H1 (cell line): ENCODE measurements around the gene ADM5. TPM values are rescaled to one million over a fixed set of nuclear protein-coding genes. Genes with fewer than 3 reads are reported as not detected.
A peak's percentile ranks its signal among the peaks of the same experiment; 100 is the strongest.

Experiments
- CTCF ChIA-PET: fragments of 300-600 bp; sonication (Branson Sonifier 250); formaldehyde crosslinking; loops from one replicate; lab custom pipeline; 2021; ENCODE audit not compliant: partially characterized antibody; lab: Charles Lee
- POLR2A ChIA-PET: fragments of 300-600 bp; sonication (Branson Sonifier 250); formaldehyde crosslinking; loops from one replicate; lab custom pipeline; 2021; ENCODE audit warnings: inconsistent platforms; ENCODE audit not compliant: partially characterized antibody; lab: Charles Lee
- DNase-seq, 2 experiments: peaks; one replicate each; pipeline versions ENCODE4 v3.0.0 to v3.0.0-alpha.2; 2010 to 2022; ENCODE audit warnings: low spot score in 2 of 2, low read depth in 1 of 2, mixed read lengths in 1 of 2
- FAIRE-seq: peaks from 2 replicates; lab custom pipeline; 2011; peaks lifted over from hg19 to GRCh38; lab: Jason Lieb, UNC
- H2AFZ ChIP-seq: 2 replicates; pipeline ENCODE4 v1.8.1; 2012; ENCODE audit warnings: low read length, inconsistent platforms
- H2AK5ac ChIP-seq: 2 replicates; pipeline ENCODE4 v1.6.1; 2013; ENCODE audit warnings: low read depth, low read length
- H2BK120ac ChIP-seq: replicated peaks from 2 replicates; pipeline ENCODE3; 2013; ENCODE audit warnings: low read depth, low read length, inconsistent platforms
- H2BK12ac ChIP-seq: 2 replicates; pipeline ENCODE4 v1.6.1; 2013; ENCODE audit warnings: low read depth, low read length
- H2BK15ac ChIP-seq: 2 replicates; pipeline ENCODE4 v1.6.1; 2013; ENCODE audit warnings: low read length
- H2BK20ac ChIP-seq: 2 replicates; pipeline ENCODE4 v1.6.1; 2013; ENCODE audit warnings: low read length
- H2BK5ac ChIP-seq: 2 replicates; pipeline ENCODE4 v1.6.1; 2013; ENCODE audit warnings: low read depth, low read length
- H3K14ac ChIP-seq: 2 replicates; pipeline ENCODE4 v1.6.1; 2013; ENCODE audit warnings: inconsistent platforms; ENCODE audit not compliant: insufficient read length
- H3K18ac ChIP-seq: 2 replicates; pipeline ENCODE4 v1.6.1; 2013; ENCODE audit warnings: low read length; ENCODE audit errors: extremely low read depth
- H3K23ac ChIP-seq: 2 replicates; pipeline ENCODE4 v1.6.1; 2013; ENCODE audit warnings: inconsistent platforms; ENCODE audit not compliant: insufficient read length
- H3K23me2 ChIP-seq: 2 replicates; pipeline ENCODE4 v1.6.1; 2013; ENCODE audit warnings: low read depth, low read length
- H3K27ac ChIP-seq: 2 replicates; pipeline ENCODE4 v1.6.1; 2011; ENCODE audit warnings: low read depth, low read length, inconsistent platforms
- H3K27me3 ChIP-seq, 4 experiments: replicated peaks in 1 of 4; 1 replicate in 1 of 4; 2 replicates in 3 of 4; pipeline versions ENCODE4 v1.6.1 to v1.8.1; 2011 to 2013; ENCODE audit warnings: low read length in 3 of 4, mild to moderate bottlenecking in 3 of 4, inconsistent platforms in 2 of 4, mixed read lengths in 2 of 4, moderate library complexity in 1 of 4; ENCODE audit not compliant: control insufficient read depth in 3 of 4, insufficient read depth in 3 of 4; ENCODE audit errors: extremely low read depth in 1 of 4
- H3K36me3 ChIP-seq, 4 experiments: 2 replicates each; pipeline versions ENCODE4 v1.6.1 to v1.8.1; 2011 to 2013; ENCODE audit warnings: mild to moderate bottlenecking in 4 of 4, low read length in 3 of 4, moderate library complexity in 2 of 4, control low read depth in 1 of 4, inconsistent platforms in 1 of 4; ENCODE audit not compliant: insufficient read depth in 4 of 4, control insufficient read depth in 2 of 4
- H3K4ac ChIP-seq: replicated peaks from 2 replicates; pipeline ENCODE3; 2013; ENCODE audit warnings: low read length, low read depth, mixed read lengths, inconsistent platforms; ENCODE audit not compliant: insufficient read length
- H3K4me1 ChIP-seq, 4 experiments: replicated peaks in 1 of 4; 1 replicate in 1 of 4; 2 replicates in 3 of 4; pipeline versions ENCODE4 v1.6.1 to v1.8.1; 2011 to 2013; ENCODE audit warnings: low read length in 3 of 4, inconsistent platforms in 2 of 4, mixed read lengths in 1 of 4; ENCODE audit not compliant: insufficient read depth in 4 of 4, control insufficient read depth in 3 of 4
- H3K4me2 ChIP-seq, 2 experiments: 2 replicates each; pipeline versions ENCODE4 v1.6.1 to v1.8.1; 2011 to 2013; ENCODE audit warnings: low read depth in 2 of 2, low read length in 2 of 2, control low read depth in 1 of 2, inconsistent platforms in 1 of 2, mild to moderate bottlenecking in 1 of 2; ENCODE audit not compliant: insufficient read depth in 1 of 2
- H3K4me3 ChIP-seq, 4 experiments: fragments of 200-600, 300-600 bp in 1 of 4; sonication (generic), shearing (Covaris generic), sonication (Bioruptor Twin) in 1 of 4; 2 replicates each; pipeline versions ENCODE4 v1.5.1 to v1.8.1; 2011 to 2016; ENCODE audit warnings: low read length in 4 of 4, low read depth in 3 of 4, control low read depth in 2 of 4, inconsistent platforms in 2 of 4, mild to moderate bottlenecking in 2 of 4, mixed read lengths in 1 of 4, moderate library complexity in 1 of 4; ENCODE audit not compliant: insufficient read depth in 2 of 4; ENCODE audit errors: extremely low read depth in 1 of 4
- H3K56ac ChIP-seq: replicated peaks from 2 replicates; pipeline ENCODE3; 2013; ENCODE audit warnings: low read depth, mild to moderate bottlenecking, mixed read lengths, low read length, inconsistent platforms; ENCODE audit not compliant: insufficient read length
- H3K79me1 ChIP-seq: 2 replicates; pipeline ENCODE4 v1.6.1; 2013; ENCODE audit warnings: low read depth, low read length, control low read depth
- H3K79me2 ChIP-seq, 2 experiments: 2 replicates each; pipeline versions ENCODE4 v1.6.1 to v1.8.1; 2012 to 2013; ENCODE audit warnings: low read length in 2 of 2, mild to moderate bottlenecking in 2 of 2, inconsistent platforms in 1 of 2; ENCODE audit not compliant: insufficient read depth in 2 of 2, control insufficient read depth in 1 of 2
- H3K9ac ChIP-seq, 4 experiments: replicated peaks in 1 of 4; 1 replicate in 1 of 4; 2 replicates in 3 of 4; pipeline versions ENCODE4 v1.6.1 to v1.8.1; 2011 to 2013; ENCODE audit warnings: low read depth in 3 of 4, low read length in 3 of 4, control low read depth in 2 of 4, mild to moderate bottlenecking in 2 of 4, moderate library complexity in 2 of 4, inconsistent platforms in 1 of 4; ENCODE audit errors: extremely low read depth in 1 of 4
- H3K9me3 ChIP-seq, 2 experiments: 2 replicates each; pipeline versions ENCODE4 v1.6.1 to v1.8.1; 2012 to 2013; ENCODE audit warnings: mild to moderate bottlenecking in 2 of 2, moderate library complexity in 2 of 2, control low read depth in 1 of 2, inconsistent platforms in 1 of 2, low read depth in 1 of 2, low read length in 1 of 2, mixed read lengths in 1 of 2; ENCODE audit not compliant: insufficient read depth in 2 of 2
- H4K20me1 ChIP-seq, 2 experiments: replicated peaks in 1 of 2; 2 replicates each; pipeline versions ENCODE3 to v1.8.1; 2011 to 2013; ENCODE audit warnings: inconsistent platforms in 2 of 2, low read length in 2 of 2, mild to moderate bottlenecking in 1 of 2; ENCODE audit not compliant: insufficient read depth in 2 of 2, control insufficient read depth in 1 of 2
- H4K5ac ChIP-seq: 2 replicates; pipeline ENCODE4 v1.6.1; 2013; ENCODE audit warnings: low read length, low read depth, mixed read lengths, inconsistent platforms; ENCODE audit not compliant: insufficient read length
- H4K8ac ChIP-seq: 2 replicates; pipeline ENCODE4 v1.8.0; 2013; ENCODE audit warnings: mild to moderate bottlenecking, moderate library complexity, low read length, inconsistent platforms; ENCODE audit not compliant: insufficient read depth; ENCODE audit errors: extremely low read depth
- H4K91ac ChIP-seq: replicated peaks from 2 replicates; pipeline ENCODE3; 2013; ENCODE audit warnings: low read length, mixed read lengths, inconsistent platforms; ENCODE audit not compliant: insufficient read length
- ASH2L ChIP-seq: fragments of 200-600, 300-600 bp; sonication (generic); IDR thresholded peaks from one replicate; pipeline ENCODE4 v1.7.1; 2017; ENCODE audit warnings: low read length
- CHD2 ChIP-seq: IDR thresholded peaks from 2 replicates; pipeline ENCODE4 v1.6.1; 2012; ENCODE audit warnings: low read length, improper control_type of control experiment
- CREB1 ChIP-seq: IDR thresholded peaks from 2 replicates; pipeline ENCODE4 v1.6.1; 2012; ENCODE audit warnings: inconsistent platforms
- POU5F1 ChIP-seq: IDR thresholded peaks from 2 replicates; pipeline ENCODE4 v1.6.1; 2011; ENCODE audit warnings: low read depth, mild to moderate bottlenecking, low read length, moderate library complexity
- WGBS, 2 experiments: shearing (Covaris generic) in 1 of 2; methylation state at CpG; one replicate each; pipeline versions ENCODE4 v1.1.6 to v1.1.7; 2013 to 2015; ENCODE audit warnings: low lambda C conversion rate in 2 of 2, mixed read lengths in 2 of 2, inconsistent platforms in 1 of 2, low coverage in 1 of 2, missing lambda C conversion rate in 1 of 2; ENCODE audit not compliant: insufficient replicate concordance in 2 of 2, insufficient coverage in 1 of 2, insufficient read length in 1 of 2; ENCODE audit errors: extremely low coverage in 1 of 2, missing lambda C conversion rate in 1 of 2; 5-methylcytosine and 5-hydroxymethylcytosine counted together
- polyA plus RNA-seq, 7 experiments: library from polyadenylated mRNA; depleted of rRNA in 3 of 7; stranded (reverse) in 5 of 7; unstranded in 2 of 7; fragments of >200 nt in 5 of 7; fragments of 200-250 nt in 2 of 7; gene quantifications; 1 replicate in 5 of 7; 2 replicates in 1 of 7; 4 replicates in 1 of 7; pipeline versions ENCODE4 v1.2.1 to v1.2.3, GENCODE V29; 2011 to 2013; ENCODE audit warnings: missing spikeins in 2 of 7, mixed read lengths in 2 of 7
- total RNA-seq: library from RNA; stranded (reverse); fragmentation: NEBNext Ultra II Directional; extraction: Animal tissue kit (Norgen Biotek cat#: 25700); gene quantifications from 2 replicates; pipeline ENCODE4 v1.2.1, GENCODE V29; 2021
- TF ChIP-seq, protein P1 (sequence below): IDR thresholded peaks from 2 replicates; pipeline ENCODE4 v1.6.1; 2011; ENCODE audit warnings: low read depth, mild to moderate bottlenecking, low read length; ENCODE audit not compliant: insufficient read depth
- TF ChIP-seq, protein P2 (sequence below): IDR thresholded peaks from 2 replicates; pipeline ENCODE4 v1.6.1; 2012; ENCODE audit warnings: low read length, inconsistent platforms

Gene ADM5
- total and polyA plus RNA-seq, 2 of the 8 experiments (the other 6 are each of a cell fraction or from before 2014, with no cell fraction given), result 2.5 to 2.6 TPM

DNA sequence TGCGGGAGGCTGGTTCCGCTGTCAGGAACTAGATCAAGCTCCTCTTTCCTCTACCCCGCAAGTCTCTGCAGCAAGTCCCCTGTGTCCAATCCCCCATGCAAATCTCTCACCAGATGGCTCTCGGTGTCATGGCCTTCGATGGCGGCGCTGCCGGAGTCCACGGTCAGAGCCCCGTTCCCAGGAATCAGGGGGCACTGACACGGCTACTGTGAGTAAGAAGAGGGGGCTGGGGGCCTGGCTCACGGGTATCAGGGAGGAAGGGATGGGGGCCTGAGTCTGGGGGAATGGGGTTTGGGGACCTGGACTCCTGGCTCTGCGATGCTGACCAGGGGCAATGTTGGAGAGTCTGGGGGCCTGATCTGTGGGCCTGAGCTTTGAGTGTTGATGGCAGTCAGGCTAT, 43.4 kb upstream of the ADM5 start:
- Histone ChIP-seq H2BK20ac (no peak overlapping the region), H3K9ac (no peak overlapping the region), H4K8ac (no peak overlapping the region), H3K23me2 (peaks cover 2% of the 10 kb centered on the region; the same call in 1 of the 2 replicates), H3K79me2 (peaks cover 10 to 32% of the 10 kb centered on the region in 2 experiments), H3K79me1 (peaks cover 22% of the 10 kb centered on the region), H2BK15ac (no peak overlapping the region), H3K18ac (no peak overlapping the region), H3K4ac (no peak overlapping the region), H3K4me2 (no peak overlapping the region), H2BK12ac (no peak overlapping the region), H2AK5ac (no peak overlapping the region), H3K9me3 (no peaks in the 10 kb centered on the region), H4K5ac (no peak overlapping the region), H3K36me3 (peaks cover 6 to 29% (median 16%) of the 10 kb centered on the region in 4 experiments; a peak in 6 of 8 replicates), H3K14ac (no peak overlapping the region), H4K20me1 (peaks cover 7 to 21% of the 10 kb centered on the region in 2 experiments), H2BK120ac (no peak overlapping the region), H3K4me1 (peaks cover 2 to 9% (median 5%) of the 10 kb centered on the region in 4 experiments; a peak in 6 of 7 replicates)
- ChIA-PET CTCF (interaction anchor here (1.7 kb wide), 1 partner anchor 26 kb away, joined by 8 read pairs; no protein-coding TSS in a partner anchor), POLR2A (interaction anchor here (1.0 to 50.7 kb wide), 8 partner anchors 10 to 45 kb away, joined by 3 to 840 read pairs (median 12); partner anchors contain the start of genes BCL2L12, CPT1C, IRF3 and PRMT1)
- no peak for FAIRE-seq
- WGBS, 2 experiments, result 98% methylated on average over 13 of the region's 13 CpGs; no CpG with 5 or more reads in 1 of the 2 experiments
- TF ChIP-seq CHD2 (no peak), ASH2L (no peak), CREB1 (no peak), POU5F1 (no peak)
- TF ChIP-seq, protein P1, sequence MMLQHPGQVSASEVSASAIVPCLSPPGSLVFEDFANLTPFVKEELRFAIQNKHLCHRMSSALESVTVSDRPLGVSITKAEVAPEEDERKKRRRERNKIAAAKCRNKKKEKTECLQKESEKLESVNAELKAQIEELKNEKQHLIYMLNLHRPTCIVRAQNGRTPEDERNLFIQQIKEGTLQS, result no peak
- TF ChIP-seq, protein P2, sequence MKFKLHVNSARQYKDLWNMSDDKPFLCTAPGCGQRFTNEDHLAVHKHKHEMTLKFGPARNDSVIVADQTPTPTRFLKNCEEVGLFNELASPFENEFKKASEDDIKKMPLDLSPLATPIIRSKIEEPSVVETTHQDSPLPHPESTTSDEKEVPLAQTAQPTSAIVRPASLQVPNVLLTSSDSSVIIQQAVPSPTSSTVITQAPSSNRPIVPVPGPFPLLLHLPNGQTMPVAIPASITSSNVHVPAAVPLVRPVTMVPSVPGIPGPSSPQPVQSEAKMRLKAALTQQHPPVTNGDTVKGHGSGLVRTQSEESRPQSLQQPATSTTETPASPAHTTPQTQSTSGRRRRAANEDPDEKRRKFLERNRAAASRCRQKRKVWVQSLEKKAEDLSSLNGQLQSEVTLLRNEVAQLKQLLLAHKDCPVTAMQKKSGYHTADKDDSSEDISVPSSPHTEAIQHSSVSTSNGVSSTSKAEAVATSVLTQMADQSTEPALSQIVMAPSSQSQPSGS, result no peak
- TF ChIP-seq, all 59 proteins: peak for 0
- Histone ChIP-seq H4K91ac (no peak overlapping the region), H3K27ac (no peak overlapping the region), H3K56ac (no peak overlapping the region), H2AFZ (no peak overlapping the region), H3K23ac (no peak overlapping the region), H2BK5ac (0 out of 2 replicates have a peak overlapping the region, but pooled peaks have one; percentile 52), H3K4me3 (no peak overlapping the region), H3K27me3 (no peaks in the 10 kb centered on the region)
- DNase-seq, result no peak
